Smooth muscle cell (in vitro differentiated cells): ENCODE data around the gene LMAN2L. TPM values are rescaled to one million over a fixed set of nuclear protein-coding genes. Genes with fewer than 3 reads are reported as not detected.

Source experiments
- DNase-seq: peaks from one replicate; lab custom pipeline; 2025; ENCODE audit not compliant: unreplicated experiment; lab: John Stamatoyannopoulos, UW
- H2AFZ ChIP-seq: fragments of 200-600 bp; sonication (generic); 2 replicates; pipeline ENCODE4 v1.6.0; 2016; ENCODE audit warnings: antibody characterized with exemption, low read depth, mild to moderate bottlenecking
- H3F3A ChIP-seq: fragments of 200-600 bp; sonication (generic); 2 replicates; pipeline ENCODE4 v1.6.0; 2017; ENCODE audit warnings: antibody characterized with exemption, low read depth
- H3K27ac ChIP-seq: fragments of 200-600 bp; sonication (generic); 2 replicates; pipeline ENCODE4 v1.5.1; 2016; ENCODE audit warnings: low read depth, mild to moderate bottlenecking
- H3K27me3 ChIP-seq: fragments of 200-600 bp; sonication (generic); 2 replicates; pipeline ENCODE4 v1.6.1; 2016; ENCODE audit warnings: low read depth, mild to moderate bottlenecking
- H3K36me3 ChIP-seq: fragments of 200-600 bp; sonication (generic); 2 replicates; pipeline ENCODE4 v1.5.1; 2016; ENCODE audit warnings: low read depth
- H3K4me1 ChIP-seq: fragments of 200-600 bp; sonication (generic); 2 replicates; pipeline ENCODE4 v1.5.1; 2016; ENCODE audit warnings: low read depth
- H3K4me2 ChIP-seq: fragments of 200-600 bp; sonication (generic); 2 replicates; pipeline ENCODE4 v1.6.0; 2016; ENCODE audit warnings: mild to moderate bottlenecking
- H3K4me3 ChIP-seq: fragments of 200-600 bp; sonication (generic); 2 replicates; pipeline ENCODE4 v1.5.1; 2016; ENCODE audit warnings: mild to moderate bottlenecking
- H3K79me2 ChIP-seq: fragments of 200-600 bp; sonication (generic); 2 replicates; pipeline ENCODE4 v1.6.0; 2016; ENCODE audit warnings: low read depth, mild to moderate bottlenecking
- H3K9ac ChIP-seq: fragments of 200-600 bp; sonication (generic); 2 replicates; pipeline ENCODE4 v1.6.0; 2016; ENCODE audit warnings: low read depth
- H3K9me3 ChIP-seq: fragments of 200-600 bp; sonication (generic); replicated peaks from 2 replicates; pipeline ENCODE4 v1.5.1; 2016; ENCODE audit warnings: low read depth
- H4K20me1 ChIP-seq: fragments of 200-600 bp; sonication (generic); 2 replicates; pipeline ENCODE4 v1.6.0; 2016; ENCODE audit warnings: low read depth
- CTCF ChIP-seq: fragments of 200-600 bp; sonication (generic); IDR thresholded peaks from 2 replicates; pipeline ENCODE4 v1.5.1; 2017; ENCODE audit warnings: borderline replicate concordance, mild to moderate bottlenecking, antibody characterized with exemption; ENCODE audit not compliant: insufficient read depth, poor library complexity, severe bottlenecking
- WGBS: methylation state at CpG from one replicate; pipeline ENCODE4 v1.1.7; 2016; ENCODE audit warnings: low lambda C conversion rate; 5-methylcytosine and 5-hydroxymethylcytosine counted together
- polyA plus RNA-seq: library from polyadenylated mRNA; unstranded; fragments of >200 nt; fragmentation: Nextera tagmentation; extraction: Ambion mirVana; gene quantifications from 2 replicates; pipeline ENCODE4 v1.2.1, GENCODE V29; 2016
- total RNA-seq: library from RNA; depleted of rRNA; stranded (reverse); fragments of >200 nt; gene quantifications from 2 replicates; pipeline ENCODE4 v1.2.3, GENCODE V29; 2014

The LMAN2L gene
- total RNA-seq (19.1 and 26.2 TPM in 2 replicates), polyA plus RNA-seq (32.5 and 32.9 TPM in 2 replicates)

- Histone ChIP-seq H3K9ac (peak within 1 kb of the TSS; percentile 66), H3K36me3 (no peaks in the 10 kb centered on the region), H3K27me3 (no peaks in the 10 kb centered on the region), H3F3A (no peaks in the 10 kb centered on the region), H3K79me2 (peaks cover 23% of the 10 kb centered on the region), H3K27ac (peak within 1 kb of the TSS; percentile 52), H2AFZ (peak within 1 kb of the TSS; percentile 97), H3K4me1 (peaks cover 9% of the 10 kb centered on the region), H3K4me2 (peak within 1 kb of the TSS; percentile 92), H3K9me3 (no peaks in the 10 kb centered on the region), H4K20me1 (peaks cover 3% of the 10 kb centered on the region), H3K4me3 (peak within 1 kb of the TSS; percentile 71)
- TF ChIP-seq CTCF = no peak
- DNase-seq = peak; percentile 83
- under 1% methylated on average over 43 of the region's 43 CpGs for WGBS
Observed at GRCh38 chr2:96739633-96740428, at the start of gene LMAN2L. Gene LMAN2L, minus strand, starts transcription at chr2:96740064. Its CDS starts 24 bp downstream, at chr2:96740040.

- H3K4me2 ChIP-seq = no peak overlapping the region
- no peaks in the 10 kb centered on the region for H3K79me2 ChIP-seq
- H3F3A ChIP-seq = peaks cover 4% of the 10 kb centered on the region
- 94% methylated on average over 6 of the region's 6 CpGs for WGBS
- no peak overlapping the region for H3K27ac ChIP-seq
- no peaks in the 10 kb centered on the region for H3K9me3 ChIP-seq
- no peak overlapping the region for H3K9ac ChIP-seq
- H3K4me3 ChIP-seq = no peak overlapping the region
- H4K20me1 ChIP-seq = peaks cover 36% of the 10 kb centered on the region
- no peak overlapping the region for H2AFZ ChIP-seq
- H3K4me1 ChIP-seq = peaks cover 7% of the 10 kb centered on the region
- no peak for DNase-seq
- TF ChIP-seq CTCF = no peak
- H3K27me3 ChIP-seq = no peaks in the 10 kb centered on the region
- H3K36me3 ChIP-seq = no peaks in the 10 kb centered on the region
Observed at GRCh38 chr2:96789245-96789617, 49.4 kb upstream of the LMAN2L start.

- peaks cover 4% of the 10 kb centered on the region for H3F3A ChIP-seq
- H3K4me2 ChIP-seq = no peak overlapping the region
- peaks cover 7% of the 10 kb centered on the region for H3K4me1 ChIP-seq
- H4K20me1 ChIP-seq = peaks cover 31% of the 10 kb centered on the region
- no peak overlapping the region for H2AFZ ChIP-seq
- no peaks in the 10 kb centered on the region for H3K27me3 ChIP-seq
- no peak overlapping the region for H3K27ac ChIP-seq
- H3K9me3 ChIP-seq = no peaks in the 10 kb centered on the region
- H3K36me3 ChIP-seq = no peaks in the 10 kb centered on the region
- DNase-seq = no peak
- no peak for TF ChIP-seq CTCF
- no peak overlapping the region for H3K9ac ChIP-seq
- 81% methylated on average over 17 of the region's 17 CpGs for WGBS
- no peak overlapping the region for H3K4me3 ChIP-seq
- H3K79me2 ChIP-seq = no peaks in the 10 kb centered on the region
Observed at GRCh38 chr2:96788442-96789244, 48.8 kb upstream of the LMAN2L start.
